Sigmoid colon (tissue), 4 donors: ENCODE measurements around the gene FANCM.

Experiments used
- POLR2A ChIP-seq, 2 donors: fragments of 450-650 bp; IDR thresholded peaks; one replicate each; pipeline ENCODE4 v1.6.1; 2016; ENCODE audit warnings: antibody characterized with exemption in 2 of 2, mild to moderate bottlenecking in 2 of 2, moderate library complexity in 2 of 2
- POLR2AphosphoS5 ChIP-seq, 4 donors: sonication (generic); formaldehyde crosslinking; IDR thresholded peaks; one replicate each; pipeline ENCODE4 v1.6.1; 2017; ENCODE audit warnings: antibody characterized with exemption in 4 of 4
- TF ChIP-seq, protein P1 (sequence below), 4 experiments: fragments of 450-650 bp in 3 of 4; fragments of 200-600 bp in 1 of 4; IDR thresholded peaks; one replicate each; pipeline ENCODE4 v1.5.1; 2016 to 2019; ENCODE audit warnings: antibody characterized with exemption in 4 of 4, mild to moderate bottlenecking in 3 of 4, moderate library complexity in 2 of 4

GRCh38 chr14:45125754-45126153 lies 10.0 kb upstream of the FANCM start:
- TF ChIP-seq, protein P1, sequence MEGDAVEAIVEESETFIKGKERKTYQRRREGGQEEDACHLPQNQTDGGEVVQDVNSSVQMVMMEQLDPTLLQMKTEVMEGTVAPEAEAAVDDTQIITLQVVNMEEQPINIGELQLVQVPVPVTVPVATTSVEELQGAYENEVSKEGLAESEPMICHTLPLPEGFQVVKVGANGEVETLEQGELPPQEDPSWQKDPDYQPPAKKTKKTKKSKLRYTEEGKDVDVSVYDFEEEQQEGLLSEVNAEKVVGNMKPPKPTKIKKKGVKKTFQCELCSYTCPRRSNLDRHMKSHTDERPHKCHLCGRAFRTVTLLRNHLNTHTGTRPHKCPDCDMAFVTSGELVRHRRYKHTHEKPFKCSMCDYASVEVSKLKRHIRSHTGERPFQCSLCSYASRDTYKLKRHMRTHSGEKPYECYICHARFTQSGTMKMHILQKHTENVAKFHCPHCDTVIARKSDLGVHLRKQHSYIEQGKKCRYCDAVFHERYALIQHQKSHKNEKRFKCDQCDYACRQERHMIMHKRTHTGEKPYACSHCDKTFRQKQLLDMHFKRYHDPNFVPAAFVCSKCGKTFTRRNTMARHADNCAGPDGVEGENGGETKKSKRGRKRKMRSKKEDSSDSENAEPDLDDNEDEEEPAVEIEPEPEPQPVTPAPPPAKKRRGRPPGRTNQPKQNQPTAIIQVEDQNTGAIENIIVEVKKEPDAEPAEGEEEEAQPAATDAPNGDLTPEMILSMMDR (IDR thresholded peaks at IDR 0.05) = no peak
- no peak for TF ChIP-seq POLR2A (IDR thresholded peaks at IDR 0.05)
- TF ChIP-seq POLR2AphosphoS5 (IDR thresholded peaks at IDR 0.05) = no peak
